SKM-1 (cell line): ENCODE results near the gene DOP1A.

ENCODE experiments used
- DNase-seq: peaks from one replicate; lab custom pipeline; 2025; ENCODE audit not compliant: unreplicated experiment; lab: John Stamatoyannopoulos, UW

DOP1A gene, protein sequence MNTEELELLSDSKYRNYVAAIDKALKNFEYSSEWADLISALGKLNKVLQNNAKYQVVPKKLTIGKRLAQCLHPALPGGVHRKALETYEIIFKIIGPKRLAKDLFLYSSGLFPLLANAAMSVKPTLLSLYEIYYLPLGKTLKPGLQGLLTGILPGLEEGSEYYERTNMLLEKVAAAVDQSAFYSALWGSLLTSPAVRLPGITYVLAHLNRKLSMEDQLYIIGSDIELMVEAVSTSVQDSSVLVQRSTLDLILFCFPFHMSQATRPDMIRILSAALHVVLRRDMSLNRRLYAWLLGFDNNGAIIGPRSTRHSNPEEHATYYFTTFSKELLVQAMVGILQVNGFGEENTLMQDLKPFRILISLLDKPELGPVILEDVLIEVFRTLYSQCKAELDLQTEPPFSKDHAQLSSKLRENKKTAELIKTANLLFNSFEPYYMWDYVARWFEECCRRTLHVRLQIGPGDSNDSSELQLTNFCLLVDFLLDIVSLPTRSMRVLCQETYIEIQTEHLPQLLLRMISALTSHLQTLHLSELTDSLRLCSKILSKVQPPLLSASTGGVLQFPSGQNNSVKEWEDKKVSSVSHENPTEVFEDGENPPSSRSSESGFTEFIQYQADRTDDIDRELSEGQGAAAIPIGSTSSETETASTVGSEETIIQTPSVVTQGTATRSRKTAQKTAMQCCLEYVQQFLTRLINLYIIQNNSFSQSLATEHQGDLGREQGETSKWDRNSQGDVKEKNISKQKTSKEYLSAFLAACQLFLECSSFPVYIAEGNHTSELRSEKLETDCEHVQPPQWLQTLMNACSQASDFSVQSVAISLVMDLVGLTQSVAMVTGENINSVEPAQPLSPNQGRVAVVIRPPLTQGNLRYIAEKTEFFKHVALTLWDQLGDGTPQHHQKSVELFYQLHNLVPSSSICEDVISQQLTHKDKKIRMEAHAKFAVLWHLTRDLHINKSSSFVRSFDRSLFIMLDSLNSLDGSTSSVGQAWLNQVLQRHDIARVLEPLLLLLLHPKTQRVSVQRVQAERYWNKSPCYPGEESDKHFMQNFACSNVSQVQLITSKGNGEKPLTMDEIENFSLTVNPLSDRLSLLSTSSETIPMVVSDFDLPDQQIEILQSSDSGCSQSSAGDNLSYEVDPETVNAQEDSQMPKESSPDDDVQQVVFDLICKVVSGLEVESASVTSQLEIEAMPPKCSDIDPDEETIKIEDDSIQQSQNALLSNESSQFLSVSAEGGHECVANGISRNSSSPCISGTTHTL (N-terminal part only)

DNA sequence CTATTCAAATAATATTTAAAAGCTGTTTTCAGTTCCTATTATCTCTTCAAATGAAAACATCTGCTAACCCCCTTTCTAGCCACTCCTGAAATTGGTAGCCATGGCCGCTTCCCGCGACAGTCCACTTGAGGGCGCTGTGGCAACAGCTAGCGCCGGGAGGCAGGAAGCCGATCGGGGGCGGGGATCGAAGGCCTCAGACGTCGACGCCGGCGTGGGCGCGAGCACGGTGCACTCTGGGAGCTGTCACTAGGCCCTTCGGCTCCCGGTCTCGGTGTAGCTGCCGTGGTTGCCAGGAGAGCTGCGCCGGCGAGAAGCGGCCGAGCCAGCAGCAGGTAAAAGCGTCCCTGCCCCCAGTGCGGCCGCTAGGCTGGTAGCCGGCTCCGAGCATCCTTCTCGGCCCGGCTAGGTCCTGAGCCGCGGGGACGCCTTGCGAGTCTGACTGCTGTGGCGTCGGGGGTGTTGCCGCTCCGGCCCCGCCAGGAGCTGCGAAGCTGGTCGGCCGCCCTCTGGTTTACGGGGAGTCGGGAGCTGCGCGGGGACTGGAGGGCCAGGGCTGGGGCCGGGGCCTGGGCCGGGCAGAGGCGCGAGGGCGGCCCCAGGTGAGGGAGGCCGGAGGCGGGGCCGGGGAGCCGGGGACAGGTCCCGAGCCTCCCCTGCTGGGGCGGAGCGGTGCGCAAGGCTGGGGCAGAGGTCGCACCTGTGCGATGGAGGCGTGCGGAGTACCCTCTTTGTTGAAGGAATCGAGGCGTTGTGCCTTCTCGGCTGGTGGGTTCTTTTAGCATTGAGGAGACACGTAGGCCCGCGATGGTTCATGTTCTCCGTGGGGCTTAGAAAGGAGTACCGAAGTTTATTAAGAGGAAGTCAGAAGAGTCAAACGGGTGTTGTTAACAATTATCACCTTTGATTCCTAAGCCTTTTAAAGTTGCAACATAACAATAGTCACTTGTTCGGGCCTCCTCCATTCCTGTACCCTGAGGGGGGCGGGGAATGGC is at the start of gene DOP1A:
Gene DOP1A, plus strand, starts transcription at position 224 of the 992 bp plus-strand sequence. CDS start 29,307 bp downstream, outside the sequence.
- peak; percentile 93 for DNase-seq

DNA sequence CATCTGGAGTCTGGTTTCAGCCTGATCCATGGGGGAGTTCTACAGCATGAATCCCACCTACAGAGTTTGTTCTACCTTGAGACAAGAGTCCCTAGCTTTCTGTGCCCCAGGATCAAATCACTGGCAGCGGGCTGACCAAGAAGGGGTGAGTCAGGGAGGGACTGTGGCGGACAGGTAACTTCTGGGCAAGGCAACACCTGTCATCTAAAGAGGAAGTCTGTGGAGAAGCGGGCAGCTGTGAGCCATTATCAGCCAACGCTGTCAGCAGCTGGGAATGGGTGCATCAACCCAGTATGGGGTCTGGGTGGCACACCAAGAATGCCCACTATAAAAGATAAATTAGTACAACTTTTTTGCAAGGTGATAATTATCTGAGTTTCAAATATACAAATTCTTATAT is 47.7 kb upstream of the DOP1A start:
- DNase-seq, result no peak

DNA sequence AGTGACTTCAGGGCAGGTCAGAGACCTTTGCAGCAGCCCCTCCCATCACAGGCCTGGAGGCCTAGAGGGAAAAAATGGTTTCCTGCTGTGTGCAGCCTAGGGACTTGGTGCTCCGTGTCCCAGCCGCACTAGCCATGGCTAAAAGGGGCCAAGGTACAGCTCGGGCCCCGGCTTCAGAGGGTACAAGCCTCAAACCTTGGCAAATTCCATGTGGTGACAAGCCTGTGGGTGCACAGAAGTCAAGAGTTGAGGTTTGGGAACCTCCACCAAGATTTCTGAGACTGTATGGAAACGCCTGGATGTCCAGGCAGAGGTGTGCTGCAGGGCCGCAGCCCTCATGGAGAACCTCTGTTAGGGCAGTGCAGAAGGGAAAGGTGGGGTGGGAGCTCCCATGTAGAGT is 35.8 kb upstream of the DOP1A start:
- DNase-seq, result no peak

DNA sequence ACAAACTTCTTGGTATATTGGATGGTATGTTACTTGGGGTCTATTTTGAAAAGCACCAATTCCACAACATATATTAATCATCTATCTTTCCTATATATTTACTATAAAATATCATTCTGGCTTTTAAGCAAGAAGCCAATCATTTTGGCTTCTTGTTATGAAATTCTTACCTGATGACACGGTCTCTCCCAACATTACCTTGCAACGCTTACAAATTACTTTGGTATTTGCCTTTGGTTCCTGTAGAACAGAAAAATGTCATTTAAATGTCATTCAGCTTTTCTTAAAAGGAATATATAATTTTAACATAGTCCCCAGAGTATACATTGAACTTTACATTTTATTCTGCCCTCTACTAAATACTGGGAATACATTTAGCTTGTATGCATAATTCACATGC is 29.2 kb upstream of the DOP1A start:
- no peak for DNase-seq

DNA sequence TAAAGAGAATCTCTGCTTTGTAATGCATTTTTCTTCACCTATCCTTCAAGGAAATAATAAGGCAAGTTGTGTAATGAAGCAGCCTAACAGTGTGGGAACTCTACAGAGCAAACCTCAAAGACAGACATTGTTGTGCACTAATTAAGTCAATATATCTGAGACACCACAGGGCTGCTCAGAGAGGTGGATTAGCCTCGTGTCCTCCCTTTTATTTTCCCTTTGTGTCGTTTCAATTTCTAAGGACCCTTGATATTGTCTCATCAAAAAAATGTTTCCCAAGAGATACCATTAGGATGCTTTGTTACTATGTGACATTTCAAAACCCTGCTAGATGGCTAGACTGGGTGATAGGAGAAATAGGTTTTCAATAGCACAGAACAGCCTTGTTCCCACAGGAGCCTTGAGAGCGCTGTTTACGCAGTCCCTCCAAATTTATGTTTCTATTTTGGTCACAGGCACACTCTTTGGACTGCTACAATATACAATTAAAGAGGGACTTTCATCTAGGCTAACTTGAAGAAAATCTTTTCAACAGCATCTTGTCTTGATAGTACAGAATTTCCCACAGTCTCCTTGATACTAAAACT is 24.9 kb upstream of the DOP1A start:
- no peak for DNase-seq

DNA sequence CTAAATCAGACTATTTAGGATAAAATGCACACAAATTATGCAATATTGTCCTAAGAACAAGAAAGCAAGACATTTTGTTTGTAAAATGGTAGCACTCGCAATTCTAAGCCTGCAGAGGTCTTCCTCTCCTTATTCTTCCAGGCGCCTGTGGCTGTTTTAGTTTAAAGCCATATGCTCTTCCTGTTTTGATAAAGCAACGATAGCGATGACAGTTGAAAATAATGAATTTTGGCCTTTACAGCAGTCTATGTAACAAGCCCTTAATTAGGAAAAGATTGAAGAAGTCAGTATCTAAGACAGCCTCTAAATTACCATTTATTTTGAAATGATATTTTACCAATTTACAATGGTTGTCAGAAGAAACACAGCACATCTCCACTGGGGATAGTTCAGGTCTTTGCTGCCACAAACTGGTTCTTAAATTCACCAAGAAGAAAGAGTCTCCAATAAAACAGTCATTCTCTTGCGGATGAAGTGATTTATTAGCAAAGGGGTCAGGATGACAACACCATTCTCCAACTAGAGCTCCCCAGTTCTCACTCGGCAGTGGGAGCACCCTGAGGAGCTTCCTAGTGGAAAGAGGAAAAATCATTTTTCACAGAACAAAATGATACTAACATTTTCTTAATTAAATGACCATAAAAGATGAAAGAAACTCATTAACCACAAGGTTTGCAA is 23.2 kb upstream of the DOP1A start:
- no peak for DNase-seq

DNA sequence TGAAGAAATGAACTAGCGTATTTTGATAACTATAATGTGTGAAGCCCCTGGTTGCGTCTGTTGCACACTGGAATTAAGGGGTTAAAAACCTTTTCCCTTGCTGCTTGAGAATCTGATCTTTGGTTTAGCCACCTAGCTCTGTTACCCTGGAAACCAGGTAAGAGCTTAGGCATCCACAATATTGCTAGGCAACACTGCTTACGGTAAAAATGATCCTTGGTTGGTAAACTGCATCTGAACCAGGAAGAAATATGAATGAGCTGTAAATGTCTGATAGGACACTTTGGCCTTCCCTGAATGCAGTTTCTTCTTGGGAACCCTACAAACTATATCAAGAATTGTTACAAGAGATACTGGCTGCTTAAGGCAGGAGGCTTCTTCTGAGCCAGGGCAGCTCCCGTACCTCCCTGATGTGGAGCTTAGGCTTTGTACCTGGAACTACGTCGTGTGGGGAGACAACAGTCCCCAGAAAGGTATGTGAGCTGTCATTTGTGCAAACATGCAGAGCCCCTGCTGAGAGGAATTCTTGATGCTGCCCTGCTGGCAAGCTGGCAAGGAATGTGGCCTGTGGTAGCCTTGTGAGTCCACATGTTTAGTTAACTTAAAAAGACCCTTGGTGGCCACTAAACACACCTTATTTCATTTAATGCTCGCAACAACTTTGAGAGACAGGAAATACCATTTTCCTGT is 20.3 kb upstream of the DOP1A start:
- no peak for DNase-seq

DNA sequence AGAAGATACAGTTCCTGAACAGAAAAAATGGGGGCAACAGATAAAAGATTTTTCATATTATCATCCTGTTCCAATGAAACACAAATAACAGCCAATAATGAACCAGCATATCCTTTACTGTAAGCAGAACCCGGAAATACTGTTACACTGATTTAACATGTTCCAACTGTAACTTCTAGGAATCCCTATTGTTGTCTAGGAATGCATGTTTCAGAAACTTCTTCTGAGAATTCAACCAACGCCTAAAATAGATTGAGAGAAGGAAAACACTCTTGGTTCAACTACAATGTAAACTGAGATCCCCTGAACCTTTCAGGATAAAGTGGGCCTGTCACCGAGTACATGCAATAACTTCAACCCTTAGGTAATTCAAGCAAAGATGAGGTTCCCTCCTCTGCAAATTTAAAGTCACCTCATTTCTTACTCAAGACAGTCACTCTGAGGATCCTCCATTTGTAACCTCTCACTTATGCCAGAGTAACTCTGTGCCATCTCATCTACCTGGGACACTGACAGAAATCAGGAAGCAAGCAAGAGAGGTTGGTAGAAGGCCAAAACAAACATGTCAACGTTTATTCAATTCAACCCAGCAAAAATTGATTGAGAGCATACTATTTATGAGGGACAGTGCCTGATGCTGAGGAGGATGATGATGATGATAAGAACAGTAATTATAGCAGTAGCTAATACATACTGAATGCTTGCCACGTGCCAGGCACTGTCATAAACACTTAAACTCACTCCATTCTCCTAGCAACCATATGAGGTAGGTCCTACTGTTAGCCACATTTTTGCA is 15.9 kb upstream of the DOP1A start:
- no peak for DNase-seq

DNA sequence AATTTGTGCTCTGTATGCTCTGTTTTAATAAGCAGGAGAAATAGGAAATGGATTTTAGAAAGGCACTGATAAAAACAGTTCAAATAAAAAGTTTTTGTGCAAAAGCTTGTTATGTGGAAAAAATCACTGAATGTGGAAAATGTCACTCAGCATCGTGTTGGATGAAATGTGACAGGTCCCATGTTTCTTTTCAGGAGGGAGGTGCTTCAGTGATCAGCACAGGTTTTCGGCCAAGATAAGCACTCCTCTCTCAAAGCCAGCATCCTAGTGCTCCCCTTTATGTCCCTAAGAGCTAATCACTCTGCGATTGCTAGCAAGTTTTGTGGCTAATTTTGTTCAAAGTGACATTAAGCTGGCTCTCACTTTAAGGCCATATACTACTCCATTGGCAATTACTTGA is 13.8 kb upstream of the DOP1A start:
- no peak for DNase-seq

DNA sequence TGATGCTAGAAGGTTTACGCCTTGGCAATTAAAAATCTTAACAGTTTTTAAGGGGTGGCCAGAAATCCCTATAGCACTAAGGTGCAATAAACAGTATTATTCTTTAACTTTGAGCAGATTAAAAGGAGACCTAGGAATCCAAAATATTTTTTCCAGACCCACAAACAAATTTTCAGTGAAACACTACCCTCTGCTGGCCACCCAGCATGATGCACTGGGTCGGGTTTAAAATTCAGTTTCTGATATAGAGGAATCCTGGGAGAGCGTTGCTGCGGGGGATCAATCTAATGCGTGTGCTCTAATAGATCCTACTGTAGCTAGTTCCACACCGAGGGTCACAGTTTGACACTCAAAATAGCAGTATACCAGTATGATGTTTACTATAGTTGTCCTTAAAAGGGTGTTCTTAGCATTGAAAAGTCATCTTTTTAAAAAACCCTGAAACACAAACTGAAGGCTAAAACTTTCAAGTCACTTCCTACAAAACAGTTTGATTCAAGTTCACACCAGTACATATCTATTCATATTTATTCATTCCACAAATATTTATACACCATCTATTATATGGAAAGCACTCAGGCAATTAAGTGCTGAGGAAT is 12.0 kb upstream of the DOP1A start:
- DNase-seq, result peak; percentile 33

DNA sequence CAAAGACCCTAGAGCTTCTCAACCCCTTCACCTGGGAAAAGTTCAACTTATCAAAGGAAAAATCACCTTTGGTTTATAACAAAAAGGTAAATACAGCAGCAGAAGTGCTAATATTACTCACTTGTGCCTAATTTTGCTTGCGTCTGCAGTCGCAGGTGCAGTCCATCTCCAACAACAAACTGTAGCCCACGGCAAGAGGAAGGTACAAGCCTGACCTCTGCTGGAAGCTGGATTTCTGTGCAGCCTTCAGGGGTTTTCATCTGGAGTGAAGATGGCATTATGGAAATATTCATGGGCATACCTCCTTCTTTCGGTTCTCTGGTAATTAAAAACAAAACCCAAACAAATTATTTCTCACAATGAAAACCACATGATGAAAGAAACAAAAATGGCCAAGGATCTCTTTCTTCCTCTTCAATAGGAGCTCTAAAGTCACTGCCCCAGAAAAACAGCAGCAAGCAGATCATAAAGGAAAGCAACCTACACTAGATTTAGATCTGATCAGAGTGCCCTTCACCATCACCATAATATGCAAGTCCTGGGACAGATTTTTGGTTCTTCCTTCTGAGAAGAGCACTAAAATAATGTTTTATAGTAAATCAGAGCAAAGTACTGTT is 9.7 kb upstream of the DOP1A start:
- no peak for DNase-seq

DNA sequence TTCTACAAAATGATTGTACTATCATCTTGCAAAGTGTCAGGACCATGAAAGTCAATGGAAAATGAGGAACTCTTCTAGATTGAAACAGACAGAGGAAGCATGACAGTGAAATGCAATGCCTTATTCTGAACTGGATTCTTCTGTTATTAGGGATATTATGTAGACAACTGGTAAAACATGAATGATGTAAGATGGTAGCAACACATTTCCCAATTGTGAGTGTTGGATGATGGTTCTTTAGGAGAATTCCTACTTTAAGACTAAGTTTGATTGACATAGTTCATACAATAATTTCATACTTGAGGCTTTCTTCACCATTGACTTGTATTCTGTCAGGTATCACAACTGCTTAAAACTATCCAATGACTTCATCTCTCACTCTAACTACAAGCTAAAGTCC is 6.3 kb upstream of the DOP1A start:
- DNase-seq, result no peak

DNA sequence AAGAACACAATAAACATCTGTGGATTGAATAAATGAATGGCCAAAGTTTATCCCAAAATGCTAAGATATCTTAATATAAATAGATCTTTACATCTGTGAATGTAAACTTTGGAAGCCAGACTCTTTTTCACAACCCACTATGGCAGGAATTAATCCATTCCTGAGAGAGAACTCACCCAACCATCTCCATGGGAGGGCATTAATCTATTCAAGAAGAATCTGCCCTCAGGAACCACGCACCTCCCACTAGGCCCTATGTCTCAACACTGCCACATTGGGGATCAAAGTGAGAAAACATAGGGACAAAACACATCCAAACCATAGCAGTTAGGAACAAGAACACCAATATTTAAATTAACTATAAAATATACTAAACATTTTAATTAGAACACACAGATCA is 5.2 kb upstream of the DOP1A start:
- DNase-seq, result no peak

DNA sequence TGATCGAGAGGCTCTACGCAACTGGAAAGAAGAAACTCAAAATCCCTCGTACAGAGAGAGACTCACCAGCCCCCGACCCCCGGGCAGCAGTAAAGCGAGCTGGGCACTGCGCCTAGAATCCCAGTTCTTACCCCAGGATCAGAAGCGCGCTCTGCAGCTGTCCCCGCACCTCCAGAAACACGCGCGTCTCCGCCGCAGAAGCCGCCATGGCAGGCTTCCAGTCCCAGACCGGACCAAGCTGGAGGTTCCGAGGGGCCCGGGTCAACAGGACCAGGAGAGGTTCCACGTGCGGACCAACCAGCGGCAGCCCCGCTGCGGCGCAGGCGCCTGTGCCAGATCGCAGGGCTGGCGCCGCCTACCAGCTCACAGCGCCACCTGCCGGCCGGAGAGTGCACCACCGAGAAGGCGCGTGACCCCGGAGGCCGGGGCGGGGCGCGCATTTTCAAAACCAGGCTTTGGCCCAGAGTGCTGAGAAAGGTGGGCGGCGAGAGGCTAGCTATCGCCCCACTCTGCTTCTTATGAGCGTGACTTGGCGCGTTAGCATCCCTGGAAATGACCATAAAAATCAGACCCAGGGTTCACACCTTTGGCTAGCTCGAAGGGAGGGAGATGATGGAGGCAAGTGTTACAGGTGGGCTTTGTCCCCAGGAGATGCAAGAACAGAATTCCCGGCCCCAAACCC is 1.8 kb upstream of the DOP1A start, which contains the start of gene UBE3D:
Gene UBE3D, minus strand, starts transcription at position 331 of the 682 bp plus-strand sequence. Its CDS starts 123 bp downstream, at position 208.
- DNase-seq, result peak; percentile 49

DNA sequence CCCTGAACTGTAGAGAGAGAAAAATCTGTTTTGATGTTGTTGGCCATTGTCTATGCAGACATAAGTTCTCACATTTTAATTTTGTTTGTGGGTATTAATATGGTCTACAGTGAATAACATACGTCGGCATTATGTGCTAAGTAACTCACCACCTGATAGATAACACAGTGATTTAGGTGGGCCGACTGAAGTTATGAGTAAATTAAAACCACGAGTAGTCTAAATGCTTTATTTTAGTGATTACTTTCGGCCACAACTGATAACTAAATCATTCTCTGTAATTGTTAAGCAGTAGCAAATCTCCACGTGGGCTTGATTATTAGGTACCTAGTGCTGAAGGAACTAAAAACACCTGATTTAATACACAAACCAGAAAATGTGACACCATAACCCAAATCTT is 1.1 kb downstream of the DOP1A start:
- DNase-seq, result no peak

DNA sequence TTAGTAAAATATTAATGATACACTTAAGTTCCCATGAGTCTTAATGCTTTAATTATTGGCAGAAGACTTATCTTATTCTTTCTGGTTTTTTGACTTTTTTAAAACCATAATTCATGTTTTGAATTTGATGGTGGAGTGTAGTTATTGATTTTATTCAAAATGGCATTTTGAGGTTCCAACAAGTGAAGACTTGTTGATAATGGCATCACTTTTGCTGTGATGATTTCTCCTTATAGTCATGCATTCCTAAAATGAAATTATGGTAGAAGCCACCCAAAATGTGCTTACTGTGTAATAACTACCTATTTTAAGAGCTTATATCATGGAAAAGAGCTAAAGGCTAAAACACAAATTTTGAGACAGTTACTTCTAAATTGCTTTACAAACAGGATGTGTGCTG is 2.2 kb downstream of the DOP1A start:
- DNase-seq, result no peak
